Effector memory CD8-positive, alpha-beta T cell (primary cell): ENCODE data around the gene SPAG9.

ENCODE experiments used
- ATAC-seq: fragments of 150-1000 bp; cut with Tn5 transposase; replicated peaks from 2 replicates; pipeline ENCODE4 v1.10.0; 2021; ENCODE audit warnings: mild to moderate bottlenecking, moderate library complexity
- DNase-seq, 3 experiments: peaks; one replicate each; pipeline ENCODE4 v3.0.0; 2021
- H3K27ac Mint-ChIP-seq, 2 donors: one replicate each; pipeline ENCODE4 v1.8.0; 2022; ENCODE audit warnings: mild to moderate bottlenecking in 2 of 2, mixed read lengths in 2 of 2, moderate library complexity in 2 of 2
- H3K27me3 Mint-ChIP-seq, 2 donors: one replicate each; pipeline ENCODE4 v1.8.0; 2022; ENCODE audit warnings: mixed read lengths in 2 of 2
- H3K36me3 Mint-ChIP-seq: one replicate; pipeline ENCODE4 v1.8.0; 2022; ENCODE audit warnings: mild to moderate bottlenecking, moderate library complexity, mixed read lengths; ENCODE audit not compliant: insufficient read depth
- H3K4me1 Mint-ChIP-seq, 2 donors: one replicate each; pipeline ENCODE4 v1.8.0; 2022; ENCODE audit warnings: low read depth in 2 of 2, mixed read lengths in 2 of 2
- H3K4me3 Mint-ChIP-seq, 2 donors: one replicate each; pipeline ENCODE4 v1.8.0; 2022; ENCODE audit warnings: mild to moderate bottlenecking in 2 of 2, mixed read lengths in 2 of 2, moderate library complexity in 2 of 2
- H3K9me3 Mint-ChIP-seq, 2 donors: one replicate each; pipeline ENCODE4 v1.8.0; 2022; ENCODE audit warnings: mixed read lengths in 2 of 2

SPAG9 gene

GRCh38 chr17:51059781-51060180 lies 60.9 kb downstream of the SPAG9 start:
- no peaks in the 10 kb centered on the region for H3K27me3 Mint-ChIP-seq
- DNase-seq (no peak), ATAC-seq (no peak)
- H3K36me3 Mint-ChIP-seq = peaks cover 19% of the 10 kb centered on the region
- H3K9me3 Mint-ChIP-seq = no peaks in the 10 kb centered on the region
- H3K4me1 Mint-ChIP-seq = peaks cover 6 to 26% of the 10 kb centered on the region in 2 donors
- peak overlapping the region in 1 of 2 donors; percentile 13 for H3K27ac Mint-ChIP-seq
- no peak overlapping the region for H3K4me3 Mint-ChIP-seq

GRCh38 chr17:51057534-51057933 lies 63.1 kb downstream of the SPAG9 start:
- no peak overlapping the region for H3K4me3 Mint-ChIP-seq
- H3K9me3 Mint-ChIP-seq = no peaks in the 10 kb centered on the region
- peaks cover 18% of the 10 kb centered on the region for H3K36me3 Mint-ChIP-seq
- no peak overlapping the region for H3K27ac Mint-ChIP-seq
- DNase-seq (no peak), ATAC-seq (no peak)
- peaks cover 6 to 18% of the 10 kb centered on the region in 2 donors for H3K4me1 Mint-ChIP-seq
- no peaks in the 10 kb centered on the region for H3K27me3 Mint-ChIP-seq

GRCh38 chr17:51056813-51057510 lies 63.7 kb downstream of the SPAG9 start:
- H3K36me3 Mint-ChIP-seq = peaks cover 22% of the 10 kb centered on the region
- no peaks in the 10 kb centered on the region for H3K9me3 Mint-ChIP-seq
- H3K4me1 Mint-ChIP-seq = peaks cover 6 to 15% of the 10 kb centered on the region in 2 donors
- no peak overlapping the region for H3K27ac Mint-ChIP-seq
- peak; percentile 69 for ATAC-seq
- no peaks in the 10 kb centered on the region for H3K27me3 Mint-ChIP-seq
- no peak overlapping the region for H3K4me3 Mint-ChIP-seq
- peak; percentile 12 to 28 (median 17) for DNase-seq

- no peak overlapping the region for H3K27ac Mint-ChIP-seq
- ATAC-seq (no peak), DNase-seq (no peak)
- H3K9me3 Mint-ChIP-seq = no peaks in the 10 kb centered on the region
- peaks cover 29% of the 10 kb centered on the region for H3K36me3 Mint-ChIP-seq
- no peaks in the 10 kb centered on the region for H3K27me3 Mint-ChIP-seq
- H3K4me3 Mint-ChIP-seq = no peak overlapping the region
- peaks cover 4 to 18% of the 10 kb centered on the region in 2 donors for H3K4me1 Mint-ChIP-seq
Observed at GRCh38 chr17:51054748-51055147, 65.9 kb downstream of the SPAG9 start.

- H3K9me3 Mint-ChIP-seq = no peaks in the 10 kb centered on the region
- H3K36me3 Mint-ChIP-seq = peaks cover 27% of the 10 kb centered on the region
- no peak for ATAC-seq
- no peaks in the 10 kb centered on the region for H3K27me3 Mint-ChIP-seq
- DNase-seq = no peak
- H3K4me1 Mint-ChIP-seq = peaks cover 4 to 11% of the 10 kb centered on the region in 2 donors
- no peak overlapping the region for H3K4me3 Mint-ChIP-seq
- H3K27ac Mint-ChIP-seq = no peak overlapping the region
Observed at GRCh38 chr17:51052235-51052634, 68.4 kb downstream of the SPAG9 start.

- Mint-ChIP-seq H3K4me1 (peaks cover 2 to 3% of the 10 kb centered on the region in 2 donors), H3K27me3 (no peaks in the 10 kb centered on the region), H3K36me3 (peaks cover 22% of the 10 kb centered on the region), H3K9me3 (no peaks in the 10 kb centered on the region), H3K4me3 (no peak overlapping the region), H3K27ac (no peak overlapping the region)
- ATAC-seq = no peak
- no peak for DNase-seq
Observed at GRCh38 chr17:51050291-51051033, 70.2 kb downstream of the SPAG9 start.

GRCh38 chr17:51046514-51047384 lies 73.9 kb downstream of the SPAG9 start:
- no peak overlapping the region for H3K4me3 Mint-ChIP-seq
- no peak for DNase-seq
- H3K27ac Mint-ChIP-seq = no peak overlapping the region
- H3K4me1 Mint-ChIP-seq = peaks cover 2 to 3% of the 10 kb centered on the region in 2 donors
- no peak for ATAC-seq
- H3K9me3 Mint-ChIP-seq = no peaks in the 10 kb centered on the region
- H3K27me3 Mint-ChIP-seq = no peaks in the 10 kb centered on the region
- H3K36me3 Mint-ChIP-seq = peaks cover 9% of the 10 kb centered on the region

GRCh38 chr17:51046046-51046445 lies 74.6 kb downstream of the SPAG9 start:
- peaks cover 6% of the 10 kb centered on the region for H3K36me3 Mint-ChIP-seq
- H3K4me1 Mint-ChIP-seq = peaks cover 2 to 3% of the 10 kb centered on the region in 2 donors
- ATAC-seq (no peak), DNase-seq (no peak)
- no peaks in the 10 kb centered on the region for H3K27me3 Mint-ChIP-seq
- no peak overlapping the region for H3K4me3 Mint-ChIP-seq
- no peaks in the 10 kb centered on the region for H3K9me3 Mint-ChIP-seq
- no peak overlapping the region for H3K27ac Mint-ChIP-seq

- Mint-ChIP-seq H3K4me1 (peaks cover under 1 to 2% of the 10 kb centered on the region in 2 donors), H3K36me3 (peaks cover 6% of the 10 kb centered on the region), H3K4me3 (no peak overlapping the region), H3K27me3 (no peaks in the 10 kb centered on the region), H3K9me3 (no peaks in the 10 kb centered on the region), H3K27ac (no peak overlapping the region)
- DNase-seq = no peak
- ATAC-seq = no peak
Observed at GRCh38 chr17:51045621-51046020, 75.0 kb downstream of the SPAG9 start.

GRCh38 chr17:51044976-51045375 lies 75.7 kb downstream of the SPAG9 start:
- Mint-ChIP-seq H3K36me3 (peaks cover 9% of the 10 kb centered on the region), H3K27ac (no peak overlapping the region), H3K27me3 (no peaks in the 10 kb centered on the region), H3K4me1 (peaks cover 0 to 2% of the 10 kb centered on the region in 2 donors), H3K4me3 (no peak overlapping the region), H3K9me3 (no peaks in the 10 kb centered on the region)
- DNase-seq = no peak
- no peak for ATAC-seq

- DNase-seq (no peak), ATAC-seq (no peak)
- no peaks in the 10 kb centered on the region for H3K9me3 Mint-ChIP-seq
- peak overlapping the region; percentile 4 to 35 for H3K27ac Mint-ChIP-seq
- H3K4me3 Mint-ChIP-seq = no peak overlapping the region
- H3K4me1 Mint-ChIP-seq = peaks cover 0 to 6% of the 10 kb centered on the region in 2 donors
- H3K36me3 Mint-ChIP-seq = peaks cover 26% of the 10 kb centered on the region
- H3K27me3 Mint-ChIP-seq = no peaks in the 10 kb centered on the region
Observed at GRCh38 chr17:51036084-51036483, 84.6 kb downstream of the SPAG9 start.

GRCh38 chr17:51035431-51035830 lies 85.2 kb downstream of the SPAG9 start:
- Mint-ChIP-seq H3K4me3 (no peak overlapping the region), H3K9me3 (no peaks in the 10 kb centered on the region), H3K27ac (no peak overlapping the region), H3K27me3 (no peaks in the 10 kb centered on the region), H3K4me1 (peaks cover 2 to 7% of the 10 kb centered on the region in 2 donors), H3K36me3 (peaks cover 30% of the 10 kb centered on the region)
- DNase-seq = no peak
- no peak for ATAC-seq

- Mint-ChIP-seq H3K36me3 (peaks cover 25% of the 10 kb centered on the region), H3K27ac (no peak overlapping the region), H3K4me3 (no peak overlapping the region), H3K27me3 (no peaks in the 10 kb centered on the region), H3K9me3 (no peaks in the 10 kb centered on the region), H3K4me1 (peaks cover 5 to 10% of the 10 kb centered on the region in 2 donors)
- ATAC-seq = no peak
- no peak for DNase-seq
Observed at GRCh38 chr17:51034800-51035199, 85.9 kb downstream of the SPAG9 start.
